Calu3 (cell line): Measurements from ENCODE around the gene UNK. TPM values are rescaled to one million over a fixed set of nuclear protein-coding genes. Genes with fewer than 3 reads are reported as not detected.
"Not testable (repeated sequence)": the region's sequence is repeated elsewhere in the genome, so short reads cannot be mapped to it uniquely, and the experiment has no call there.

Experiments
- BruUV-seq: library from RNA; stranded (reverse); fragments of 400-500 nt; replicated peaks from 2 replicates; lab custom pipeline; 2021; lab: Mats Ljungman, UMichigan
- CTCF ChIA-PET: fragments of 300-600 bp; sonication (Branson Sonifier 250); formaldehyde crosslinking; loops from one replicate; lab custom pipeline; 2022; ENCODE audit warnings: antibody characterized with exemption; lab: Charles Lee
- DNase-seq: peaks from one replicate; pipeline ENCODE4 v3.0.0; 2022
- H3K27ac Mint-ChIP-seq: one replicate; pipeline ENCODE4 v1.8.0; 2022; ENCODE audit warnings: mixed read lengths; ENCODE audit not compliant: unreplicated experiment
- H3K27me3 Mint-ChIP-seq: one replicate; pipeline ENCODE4 v1.8.0; 2022; ENCODE audit warnings: mixed read lengths; ENCODE audit not compliant: unreplicated experiment
- H3K36me3 Mint-ChIP-seq: one replicate; pipeline ENCODE4 v1.8.0; 2022; ENCODE audit warnings: mild to moderate bottlenecking, moderate library complexity, mixed read lengths; ENCODE audit not compliant: insufficient read depth, unreplicated experiment
- H3K4me1 Mint-ChIP-seq: one replicate; pipeline ENCODE4 v1.8.0; 2022; ENCODE audit warnings: mild to moderate bottlenecking, low read depth, mixed read lengths; ENCODE audit not compliant: unreplicated experiment
- H3K4me3 Mint-ChIP-seq: one replicate; pipeline ENCODE4 v1.8.0; 2022; ENCODE audit warnings: mild to moderate bottlenecking, low read depth, moderate library complexity, mixed read lengths; ENCODE audit not compliant: unreplicated experiment
- H3K9me3 Mint-ChIP-seq: one replicate; pipeline ENCODE4 v1.8.0; 2022; ENCODE audit warnings: low read depth, mixed read lengths; ENCODE audit not compliant: unreplicated experiment
- CTCF ChIP-seq: fragments of 200-600 bp; IDR thresholded peaks from one replicate; pipeline ENCODE4 v1.8.0; 2022; ENCODE audit warnings: antibody characterized with exemption; ENCODE audit not compliant: unreplicated experiment
- intact Hi-C: fragments of 100-400 bp; cut with micrococcal nuclease; formaldehyde crosslinking; loops from one replicate; pipeline ENCODE4 v1.10.0; 2022; ENCODE audit not compliant: unreplicated experiment
- total RNA-seq: library from RNA; stranded (reverse); gene quantifications from 2 replicates; pipeline ENCODE4 v1.2.3, GENCODE V29; 2022

UNK gene
- total RNA-seq, 1 experiment from 2014 or later, result 26.0 TPM

GRCh38 chr17:75757086-75757681 lies 27.4 kb upstream of the UNK start:
- no peak overlapping the region for H3K27ac Mint-ChIP-seq
- H3K4me1 Mint-ChIP-seq, result peaks cover 8% of the 10 kb centered on the region
- no peaks in the 10 kb centered on the region for H3K9me3 Mint-ChIP-seq
- H3K36me3 Mint-ChIP-seq, result peaks cover 51% of the 10 kb centered on the region
- TF ChIP-seq CTCF, result no peak
- no peak overlapping the region for H3K4me3 Mint-ChIP-seq
- no peaks in the 10 kb centered on the region for H3K27me3 Mint-ChIP-seq
- TSS peak; percentile 93 for BruUV-seq
- intact Hi-C loops, result no loop called here
- DNase-seq, result no peak
- CTCF ChIA-PET, result no interaction called here

- Mint-ChIP-seq H3K4me1 (peaks cover 8% of the 10 kb centered on the region), H3K27ac (peak overlapping the region; percentile 17), H3K9me3 (no peaks in the 10 kb centered on the region), H3K27me3 (no peaks in the 10 kb centered on the region), H3K4me3 (no peak overlapping the region), H3K36me3 (peaks cover 53% of the 10 kb centered on the region)
- intact Hi-C loops, result no loop called here
- CTCF ChIA-PET, result no interaction called here
- BruUV-seq, result no TSS peak
- no peak for DNase-seq
- TF ChIP-seq CTCF, result peak; percentile 18
Observed at GRCh38 chr17:75758131-75758905, 26.3 kb upstream of the UNK start.

GRCh38 chr17:75759457-75759856 lies 25.1 kb upstream of the UNK start:
- CTCF ChIA-PET, result interaction anchor here (1.0 kb wide), 1 partner anchor 101 kb away, joined by 3 read pairs; no protein-coding TSS in a partner anchor
- intact Hi-C loops, result no loop called here
- no peak for TF ChIP-seq CTCF
- no peak for DNase-seq
- Mint-ChIP-seq H3K4me1 (peaks cover 7% of the 10 kb centered on the region), H3K36me3 (peaks cover 60% of the 10 kb centered on the region), H3K27ac (no peak overlapping the region), H3K27me3 (no peaks in the 10 kb centered on the region), H3K4me3 (no peak overlapping the region), H3K9me3 (no peaks in the 10 kb centered on the region)
- no TSS peak for BruUV-seq

- BruUV-seq, H3K9me3 Mint-ChIP-seq, H3K4me1 Mint-ChIP-seq, DNase-seq, H3K27me3 Mint-ChIP-seq, H3K27ac Mint-ChIP-seq, intact Hi-C loops, H3K4me3 Mint-ChIP-seq: not testable (repeated sequence)
- peaks cover 57% of the 10 kb centered on the region for H3K36me3 Mint-ChIP-seq
- CTCF ChIA-PET, result interaction anchor here (1.0 to 1.1 kb wide), 2 partner anchors 102 to 143 kb away, joined by 3 to 4 read pairs; no protein-coding TSS in a partner anchor
Observed at GRCh38 chr17:75759978-75760640, 24.5 kb upstream of the UNK start.
